ENCODE results near the gene WASHC4.

WASHC4 gene

DNA sequence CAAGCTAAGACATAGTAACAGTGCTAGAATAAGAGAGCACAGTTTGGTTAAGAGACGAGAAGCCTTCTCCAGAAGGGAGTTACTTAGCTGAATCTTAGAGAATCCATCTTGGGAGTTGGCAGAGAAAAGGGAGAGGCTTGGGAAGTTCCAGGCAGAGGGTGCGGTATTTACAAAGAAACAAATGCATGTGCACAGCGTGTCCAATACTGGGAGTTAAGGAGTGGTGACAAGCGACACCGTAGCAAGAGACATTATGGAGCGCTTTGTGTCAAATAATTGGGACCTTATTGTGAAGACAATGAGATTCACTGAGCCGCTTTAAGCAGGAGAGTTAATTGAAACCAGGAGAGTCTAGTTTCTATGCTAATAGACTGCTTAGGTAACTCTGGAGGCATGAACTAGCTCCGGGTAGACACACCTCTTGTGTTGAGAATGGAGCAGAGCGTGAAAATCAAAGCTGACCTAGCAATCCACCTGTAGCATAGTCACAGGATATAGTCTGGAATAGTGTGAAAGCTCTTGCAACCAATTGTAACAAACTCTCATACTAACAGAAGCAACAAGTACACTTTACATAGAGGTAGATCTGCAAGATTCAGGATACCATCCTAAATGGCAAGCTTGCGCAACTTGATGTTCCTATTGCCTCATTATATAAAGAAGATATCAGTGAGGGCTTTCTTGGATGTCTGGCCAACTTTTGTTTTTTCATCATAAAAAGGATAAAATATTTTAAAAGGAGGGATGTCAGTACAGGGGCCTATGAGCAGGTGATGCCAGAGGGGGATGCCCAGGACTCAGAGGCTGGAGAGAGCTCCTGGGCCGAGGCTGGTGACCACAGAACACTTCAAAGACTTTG is 28.6 kb upstream of the WASHC4 start:
- Histone ChIP-seq H3K4me3 (ENCODE audit: low read length) (no peak overlapping the region), H3K9ac (ENCODE audit: low read length) (no peak overlapping the region), H2BK5ac (ENCODE audit: low read length) (no peak overlapping the region), H4K5ac (ENCODE audit: low read length) (no peak overlapping the region), H3K18ac (ENCODE audit: low read length) (no peak overlapping the region), H2AK5ac (ENCODE audit: low read length) (no peak overlapping the region), H2BK120ac (ENCODE audit: low read depth, low read length) (no peak overlapping the region), H2BK15ac (replicated peaks; ENCODE audit: low read depth) (no peak overlapping the region), H3K56ac (ENCODE audit: low read length) (no peak overlapping the region), H3K23ac (ENCODE audit: low read length) (no peak overlapping the region), H3K4ac (ENCODE audit: low read depth, low read length) (no peak overlapping the region), H4K8ac (ENCODE audit: low read depth, low read length) (no peak overlapping the region), H3K27ac (ENCODE audit: low read depth, low read length) (no peak overlapping the region), H3K4me2 (ENCODE audit: low read length) (no peak overlapping the region), H3K27me3 (ENCODE audit: insufficient read depth, low read length, poor library complexity) (no peaks in the 10 kb centered on the region), H3K79me1 (ENCODE audit: low read length) (no peaks in the 10 kb centered on the region), H3K79me2 (ENCODE audit: control insufficient read depth, insufficient read depth, low read length) (no peaks in the 10 kb centered on the region), H3K4me1 (ENCODE audit: control insufficient read depth, low read depth, low read length) (no peaks in the 10 kb centered on the region), H3K36me3 (ENCODE audit: control insufficient read depth, insufficient read depth, low read length) (no peaks in the 10 kb centered on the region)
- whole genome bisulfite sequencing (ENCODE audit: extremely low coverage, insufficient coverage, low lambda C conversion rate), result no CpG with 5 or more reads among the region's 11 CpGs
- DNase-seq, result no peak

DNA sequence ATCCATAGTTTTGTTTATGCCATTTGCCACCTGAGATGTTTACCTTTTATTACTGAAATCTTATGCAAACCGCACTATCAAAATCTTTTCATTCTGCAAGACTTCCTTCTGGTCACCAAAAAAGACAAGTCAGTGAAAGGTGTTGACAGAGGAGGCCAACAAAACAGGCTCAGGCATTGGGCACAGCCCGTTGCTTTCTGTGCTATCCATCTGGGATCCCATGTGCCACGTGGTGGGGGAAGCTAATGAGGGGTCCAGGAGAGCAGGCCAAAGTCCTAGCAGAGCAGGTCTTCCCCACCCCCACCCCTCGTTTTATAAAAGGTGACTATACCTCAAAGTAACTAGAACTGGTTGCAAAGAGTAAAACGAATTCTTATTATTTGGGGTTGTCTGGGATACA is 24.5 kb upstream of the WASHC4 start:
- H3K79me2 ChIP-seq (ENCODE audit: control insufficient read depth, insufficient read depth, low read length), result no peaks in the 10 kb centered on the region
- H2BK15ac ChIP-seq (replicated peaks; ENCODE audit: low read depth), result no peak overlapping the region
- no peak overlapping the region for H3K23ac ChIP-seq (ENCODE audit: low read length)
- no peak overlapping the region for H2BK120ac ChIP-seq (ENCODE audit: low read depth, low read length)
- H2AK5ac ChIP-seq (ENCODE audit: low read length), result no peak overlapping the region
- H3K27ac ChIP-seq (ENCODE audit: low read depth, low read length), result no peak overlapping the region
- no peak for DNase-seq
- no peak overlapping the region for H4K5ac ChIP-seq (ENCODE audit: low read length)
- peak overlapping the region; percentile 39 for H4K8ac ChIP-seq (ENCODE audit: low read depth, low read length)
- no peak overlapping the region for H3K4ac ChIP-seq (ENCODE audit: low read depth, low read length)
- no peaks in the 10 kb centered on the region for H3K79me1 ChIP-seq (ENCODE audit: low read length)
- no peak overlapping the region for H3K4me2 ChIP-seq (ENCODE audit: low read length)
- H3K18ac ChIP-seq (ENCODE audit: low read length), result no peak overlapping the region
- no CpG with 5 or more reads among the region's 5 CpGs for WGBS (ENCODE audit: extremely low coverage, insufficient coverage, low lambda C conversion rate)
- H3K4me1 ChIP-seq (ENCODE audit: control insufficient read depth, low read depth, low read length), result no peaks in the 10 kb centered on the region
- no peaks in the 10 kb centered on the region for H3K36me3 ChIP-seq (ENCODE audit: control insufficient read depth, insufficient read depth, low read length)
- H3K56ac ChIP-seq (ENCODE audit: low read length), result no peak overlapping the region
- no peaks in the 10 kb centered on the region for H3K27me3 ChIP-seq (ENCODE audit: insufficient read depth, low read length, poor library complexity)
- no peak overlapping the region for H3K9ac ChIP-seq (ENCODE audit: low read length)
- H2BK5ac ChIP-seq (ENCODE audit: low read length), result no peak overlapping the region
- no peak overlapping the region for H3K4me3 ChIP-seq (ENCODE audit: low read length)

DNA sequence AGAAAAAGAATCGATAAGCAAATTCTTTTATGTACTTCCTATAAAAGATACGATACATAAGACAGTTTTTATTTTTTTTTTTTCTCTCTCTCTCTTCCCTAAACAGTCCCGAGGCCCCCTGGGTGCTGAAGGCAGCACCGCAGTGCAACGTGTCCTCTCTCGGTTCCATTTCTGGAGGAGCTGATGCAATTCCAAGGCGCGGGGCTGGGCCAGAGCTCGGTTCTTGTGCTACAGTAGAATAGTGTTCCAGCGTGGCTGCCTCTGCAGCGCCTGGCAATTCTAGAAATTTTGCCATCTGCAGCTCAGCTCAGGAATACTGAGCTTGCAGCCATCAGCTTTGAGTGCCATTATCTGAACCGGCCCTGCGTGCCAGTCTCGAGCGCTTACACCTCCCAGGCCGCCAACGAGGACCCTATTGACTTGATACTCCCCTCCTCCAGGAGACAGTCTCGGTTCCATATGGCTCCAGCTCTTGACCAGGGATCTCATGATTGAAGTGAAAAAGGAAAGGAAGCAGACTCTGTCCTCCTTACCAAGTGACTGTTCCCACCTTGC is 23.9 kb upstream of the WASHC4 start:
- Histone ChIP-seq H4K8ac (ENCODE audit: low read depth, low read length) (no peak overlapping the region), H2BK120ac (ENCODE audit: low read depth, low read length) (no peak overlapping the region), H3K23ac (ENCODE audit: low read length) (no peak overlapping the region), H3K79me2 (ENCODE audit: control insufficient read depth, insufficient read depth, low read length) (no peaks in the 10 kb centered on the region), H3K18ac (ENCODE audit: low read length) (peak overlapping the region; percentile 44), H3K4ac (ENCODE audit: low read depth, low read length) (peak overlapping the region; percentile 70), H2BK15ac (replicated peaks; ENCODE audit: low read depth) (no peak overlapping the region), H2BK5ac (ENCODE audit: low read length) (no peak overlapping the region), H3K56ac (ENCODE audit: low read length) (peak overlapping the region; percentile 8), H2AK5ac (ENCODE audit: low read length) (no peak overlapping the region), H3K79me1 (ENCODE audit: low read length) (no peaks in the 10 kb centered on the region), H3K4me1 (ENCODE audit: control insufficient read depth, low read depth, low read length) (no peaks in the 10 kb centered on the region), H3K9ac (ENCODE audit: low read length) (peak overlapping the region; percentile 24), H3K4me3 (ENCODE audit: low read length) (peak overlapping the region; percentile 4), H3K4me2 (ENCODE audit: low read length) (peak overlapping the region; percentile 82), H3K27ac (ENCODE audit: low read depth, low read length) (no peak overlapping the region), H4K5ac (ENCODE audit: low read length) (no peak overlapping the region), H3K36me3 (ENCODE audit: control insufficient read depth, insufficient read depth, low read length) (no peaks in the 10 kb centered on the region), H3K27me3 (ENCODE audit: insufficient read depth, low read length, poor library complexity) (no peaks in the 10 kb centered on the region)
- no CpG with 5 or more reads among the region's 18 CpGs for WGBS (ENCODE audit: extremely low coverage, insufficient coverage, low lambda C conversion rate)
- DNase-seq, result no peak

- H4K8ac ChIP-seq (ENCODE audit: low read depth, low read length), result peak within 1 kb of the TSS; percentile 39
- no peak within 1 kb of the TSS for H3K27ac ChIP-seq (ENCODE audit: low read depth, low read length)
- H3K27me3 ChIP-seq (ENCODE audit: insufficient read depth, low read length, poor library complexity), result no peaks in the 10 kb centered on the region
- no peak within 1 kb of the TSS for H4K5ac ChIP-seq (ENCODE audit: low read length)
- H2BK15ac ChIP-seq (replicated peaks; ENCODE audit: low read depth), result no peak within 1 kb of the TSS
- peak; percentile 94 for DNase-seq
- H3K9ac ChIP-seq (ENCODE audit: low read length), result peak within 1 kb of the TSS; percentile 24
- no peak within 1 kb of the TSS for H2BK120ac ChIP-seq (ENCODE audit: low read depth, low read length)
- peak within 1 kb of the TSS; percentile 62 for H3K18ac ChIP-seq (ENCODE audit: low read length)
- WGBS (ENCODE audit: extremely low coverage, insufficient coverage, low lambda C conversion rate), result no CpG with 5 or more reads among the region's 75 CpGs
- peak within 1 kb of the TSS; percentile 70 for H3K4ac ChIP-seq (ENCODE audit: low read depth, low read length)
- no peaks in the 10 kb centered on the region for H3K36me3 ChIP-seq (ENCODE audit: control insufficient read depth, insufficient read depth, low read length)
- no peaks in the 10 kb centered on the region for H3K79me2 ChIP-seq (ENCODE audit: control insufficient read depth, insufficient read depth, low read length)
- H3K4me2 ChIP-seq (ENCODE audit: low read length), result peak within 1 kb of the TSS; percentile 82
- no peak within 1 kb of the TSS for H3K23ac ChIP-seq (ENCODE audit: low read length)
- no peak within 1 kb of the TSS for H2BK5ac ChIP-seq (ENCODE audit: low read length)
- H3K4me1 ChIP-seq (ENCODE audit: control insufficient read depth, low read depth, low read length), result no peaks in the 10 kb centered on the region
- peak within 1 kb of the TSS; percentile 4 for H3K4me3 ChIP-seq (ENCODE audit: low read length)
- H3K56ac ChIP-seq (ENCODE audit: low read length), result peak within 1 kb of the TSS; percentile 75
- H2AK5ac ChIP-seq (ENCODE audit: low read length), result no peak within 1 kb of the TSS
- no peaks in the 10 kb centered on the region for H3K79me1 ChIP-seq (ENCODE audit: low read length)
Measured at GRCh38 chr12:105084251-105085250, 23.0 kb upstream of the WASHC4 start, which contains the start of gene ALDH1L2. Gene ALDH1L2, minus strand, starts transcription at chr12:105084458. Its CDS starts 22 bp downstream, at chr12:105084436.

DNA sequence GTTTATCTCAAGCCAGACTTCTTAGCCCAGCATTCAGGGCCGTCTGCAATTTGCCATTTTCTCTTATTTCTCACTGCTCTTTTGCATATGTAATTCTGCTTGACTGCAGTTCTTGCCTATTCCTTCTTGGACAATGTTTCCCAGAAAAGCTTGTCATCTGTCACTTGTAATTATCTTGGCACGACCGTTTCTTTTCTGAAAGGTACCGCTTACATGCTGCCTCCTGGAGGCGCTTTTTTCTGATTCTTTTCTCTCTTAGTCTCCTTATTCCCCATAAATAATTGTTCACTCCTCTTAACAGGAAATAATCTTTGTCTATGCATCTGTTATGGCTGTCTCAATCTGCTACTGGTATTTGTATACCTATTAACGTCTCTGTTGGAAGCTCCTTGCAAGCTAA is 22.0 kb upstream of the WASHC4 start:
- no peaks in the 10 kb centered on the region for H3K79me2 ChIP-seq (ENCODE audit: control insufficient read depth, insufficient read depth, low read length)
- no peak overlapping the region for H3K56ac ChIP-seq (ENCODE audit: low read length)
- no peak overlapping the region for H2BK5ac ChIP-seq (ENCODE audit: low read length)
- H3K4me3 ChIP-seq (ENCODE audit: low read length), result no peak overlapping the region
- no peak for DNase-seq
- H3K18ac ChIP-seq (ENCODE audit: low read length), result no peak overlapping the region
- no peak overlapping the region for H3K23ac ChIP-seq (ENCODE audit: low read length)
- H3K4me2 ChIP-seq (ENCODE audit: low read length), result no peak overlapping the region
- no peak overlapping the region for H2BK120ac ChIP-seq (ENCODE audit: low read depth, low read length)
- no peaks in the 10 kb centered on the region for H3K27me3 ChIP-seq (ENCODE audit: insufficient read depth, low read length, poor library complexity)
- H4K5ac ChIP-seq (ENCODE audit: low read length), result no peak overlapping the region
- H3K9ac ChIP-seq (ENCODE audit: low read length), result no peak overlapping the region
- WGBS (ENCODE audit: extremely low coverage, insufficient coverage, low lambda C conversion rate), result no CpG with 5 or more reads among the region's 6 CpGs
- no peak overlapping the region for H4K8ac ChIP-seq (ENCODE audit: low read depth, low read length)
- no peaks in the 10 kb centered on the region for H3K36me3 ChIP-seq (ENCODE audit: control insufficient read depth, insufficient read depth, low read length)
- no peak overlapping the region for H3K4ac ChIP-seq (ENCODE audit: low read depth, low read length)
- H3K4me1 ChIP-seq (ENCODE audit: control insufficient read depth, low read depth, low read length), result no peaks in the 10 kb centered on the region
- H2BK15ac ChIP-seq (replicated peaks; ENCODE audit: low read depth), result no peak overlapping the region
- H3K27ac ChIP-seq (ENCODE audit: low read depth, low read length), result no peak overlapping the region
- H3K79me1 ChIP-seq (ENCODE audit: low read length), result no peaks in the 10 kb centered on the region
- H2AK5ac ChIP-seq (ENCODE audit: low read length), result no peak overlapping the region

All from mesendoderm (in vitro differentiated cells).